NCI-H226 (cell line): ENCODE data around the gene PTH1R.
A peak's percentile ranks its signal among the peaks of the same experiment; 100 is the strongest.

Experiments used
- DNase-seq: peaks from one replicate; pipeline ENCODE4 v3.0.0-alpha.2; 2015

The PTH1R gene

DNA sequence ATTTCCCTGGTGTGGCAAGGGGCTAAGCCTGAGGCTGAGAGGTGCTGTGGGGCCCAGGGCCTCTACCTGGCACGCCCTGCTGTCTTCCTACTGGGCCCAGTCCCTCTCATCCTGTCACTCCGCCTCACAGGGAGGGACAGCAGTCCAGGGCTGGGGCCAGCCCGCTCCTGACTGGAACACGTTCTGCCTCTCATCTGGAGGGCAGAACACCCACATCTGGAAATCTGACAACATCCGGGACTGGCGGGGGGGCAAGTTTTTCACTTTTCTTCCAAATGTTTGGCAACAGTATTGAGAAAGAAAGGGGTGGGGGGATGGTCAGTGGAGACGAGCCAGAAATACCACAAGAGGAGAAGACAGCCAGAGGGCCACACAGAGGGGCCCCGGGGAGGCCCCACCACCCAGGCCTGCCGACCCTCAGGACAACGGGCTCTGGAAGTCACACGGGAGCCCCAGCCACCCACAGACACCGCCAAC lies 12.5 kb upstream of the PTH1R start:
- no peak for DNase-seq

DNA sequence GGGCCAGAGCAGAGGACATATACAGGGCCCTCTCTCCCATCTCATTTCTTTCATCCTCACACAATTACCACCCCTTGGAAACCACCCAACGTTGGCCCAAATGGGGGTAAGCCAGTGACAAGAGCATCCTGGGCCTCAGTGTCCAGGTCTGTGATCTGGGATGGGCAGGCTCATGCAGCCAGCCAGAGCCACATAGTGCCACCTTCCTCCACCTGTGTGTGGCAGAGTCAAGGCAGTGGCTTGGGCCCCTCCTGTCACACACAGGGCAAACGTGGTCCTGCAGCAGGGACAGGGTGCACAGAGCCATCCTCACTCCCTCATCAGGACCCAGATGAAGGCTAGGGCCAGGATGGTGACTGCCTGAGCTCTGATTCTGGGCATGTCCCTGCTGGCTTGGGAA lies 12.0 kb upstream of the PTH1R start:
- no peak for DNase-seq

DNA sequence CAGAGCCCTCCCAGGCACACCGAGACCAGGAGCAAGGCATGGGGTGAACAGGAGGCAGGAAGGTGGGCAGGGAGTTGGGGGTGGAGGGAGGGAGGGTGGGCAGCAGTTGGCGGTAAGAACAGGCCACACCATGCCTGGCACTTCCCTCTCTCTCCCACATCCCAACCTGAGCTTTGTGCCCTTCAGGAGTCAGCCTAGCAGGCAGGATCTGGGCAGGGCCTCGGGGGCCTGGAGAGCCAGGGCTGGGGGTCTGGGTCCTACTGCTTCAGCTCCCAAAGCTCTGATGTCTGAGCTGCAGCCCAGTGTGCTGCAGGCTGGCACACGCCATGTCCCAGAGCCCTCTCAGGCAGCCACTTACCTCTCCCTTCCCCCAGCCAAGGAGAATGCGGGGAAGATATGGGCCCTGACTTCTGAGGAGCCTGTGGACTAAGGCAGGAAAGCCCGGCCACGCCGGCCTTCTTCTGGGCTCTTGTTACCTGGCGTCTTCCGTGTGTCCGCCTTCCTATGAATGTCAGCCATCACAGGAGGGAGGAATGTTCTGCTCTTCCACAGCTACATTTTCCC lies 11.4 kb upstream of the PTH1R start:
- DNase-seq, result no peak

DNA sequence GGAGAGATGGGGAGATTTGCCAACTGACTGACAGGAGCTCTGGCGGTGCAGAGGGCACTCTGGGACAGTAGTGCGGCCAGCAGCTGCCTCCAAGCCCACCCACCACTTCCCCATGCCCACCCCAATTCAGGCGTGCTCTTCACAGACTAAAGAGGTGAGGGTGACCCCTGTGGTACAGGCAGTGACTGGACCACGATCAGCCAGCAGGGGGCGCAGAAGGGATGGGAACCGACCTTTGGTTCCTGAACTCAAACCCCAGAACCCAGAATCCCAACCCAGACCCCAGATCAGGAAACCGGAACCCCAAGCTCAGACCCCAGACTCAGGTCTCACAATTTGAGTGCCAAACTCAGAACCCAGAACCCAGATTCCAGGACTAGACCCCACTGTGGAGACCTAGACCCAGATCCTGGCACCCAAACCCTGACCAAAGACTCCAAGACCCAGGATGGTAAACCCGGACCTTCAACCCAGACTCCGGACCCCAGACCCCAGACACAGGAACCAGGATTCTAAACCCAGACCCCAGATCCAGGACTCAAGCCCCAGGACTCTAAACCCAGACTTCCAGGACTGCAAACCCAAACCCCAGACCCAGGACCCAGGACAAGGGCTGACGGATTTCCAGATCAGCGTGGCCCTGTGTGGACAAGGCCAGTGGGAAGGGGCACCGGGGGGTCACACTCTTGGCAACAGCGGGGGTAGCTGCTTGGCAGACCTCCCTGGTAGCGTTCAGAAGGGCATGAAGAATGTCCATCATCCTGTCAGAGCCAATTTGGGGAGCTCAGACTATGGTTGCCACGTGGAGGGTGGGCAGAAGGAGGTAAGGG lies 10.6 kb upstream of the PTH1R start:
- DNase-seq, result peak; percentile 40

DNA sequence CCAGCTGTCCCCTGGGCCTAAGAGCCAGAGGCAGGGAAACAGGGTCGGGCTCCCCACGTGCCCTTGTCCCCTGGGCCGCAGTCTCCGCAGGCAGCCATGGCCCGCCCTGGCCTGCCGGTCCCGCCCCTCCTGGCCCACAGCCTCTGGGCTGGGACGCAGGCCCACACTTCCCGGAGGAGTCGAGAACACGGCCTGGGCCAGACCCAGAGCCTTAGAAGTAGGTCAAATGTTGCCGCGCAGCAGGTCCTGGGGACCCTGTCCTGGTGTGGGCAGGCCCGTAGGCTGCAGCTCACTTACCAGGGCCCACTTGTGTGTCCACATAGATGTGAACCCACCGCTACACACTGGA lies 10.0 kb upstream of the PTH1R start:
- no peak for DNase-seq

DNA sequence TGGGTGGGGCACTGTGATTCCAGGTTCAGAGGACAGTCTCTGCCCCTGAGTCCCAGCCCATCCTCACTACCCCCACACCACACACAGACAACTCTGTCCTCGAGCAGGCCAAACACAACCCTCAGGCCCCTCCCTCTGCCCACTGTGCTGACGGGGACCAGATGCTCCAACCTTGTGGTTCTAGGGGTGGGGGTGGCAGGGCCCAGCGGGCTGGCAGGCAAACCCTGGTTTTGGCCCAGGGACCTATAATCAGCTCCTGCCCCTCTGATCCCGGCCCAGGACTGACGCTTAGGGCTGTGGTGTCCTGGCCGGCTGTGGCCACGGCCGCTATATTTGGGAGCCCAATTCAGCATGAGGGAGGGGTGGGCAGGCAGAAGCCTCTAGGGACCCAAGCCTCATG lies 9.2 kb upstream of the PTH1R start:
- DNase-seq, result no peak

DNA sequence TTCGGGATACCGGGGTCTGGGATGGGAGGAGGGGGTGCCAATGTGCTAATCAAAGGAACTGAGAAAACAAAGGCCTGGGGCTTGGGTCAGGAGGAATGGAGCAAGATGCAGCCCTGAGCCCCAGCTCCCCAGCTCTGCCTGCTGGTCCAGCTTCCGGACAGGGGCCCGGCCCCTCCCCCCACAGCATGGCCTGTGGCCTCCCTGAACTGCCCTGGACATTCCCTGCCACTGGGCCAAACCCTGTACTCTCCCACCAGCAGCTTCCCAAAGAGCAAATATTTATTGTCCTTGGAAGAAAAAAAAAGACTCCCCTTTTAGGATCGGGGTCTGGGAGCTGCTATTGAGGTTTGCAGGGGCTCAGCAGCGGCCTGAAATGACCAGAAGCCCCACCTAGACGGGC lies 8.6 kb upstream of the PTH1R start:
- DNase-seq, result no peak

DNA sequence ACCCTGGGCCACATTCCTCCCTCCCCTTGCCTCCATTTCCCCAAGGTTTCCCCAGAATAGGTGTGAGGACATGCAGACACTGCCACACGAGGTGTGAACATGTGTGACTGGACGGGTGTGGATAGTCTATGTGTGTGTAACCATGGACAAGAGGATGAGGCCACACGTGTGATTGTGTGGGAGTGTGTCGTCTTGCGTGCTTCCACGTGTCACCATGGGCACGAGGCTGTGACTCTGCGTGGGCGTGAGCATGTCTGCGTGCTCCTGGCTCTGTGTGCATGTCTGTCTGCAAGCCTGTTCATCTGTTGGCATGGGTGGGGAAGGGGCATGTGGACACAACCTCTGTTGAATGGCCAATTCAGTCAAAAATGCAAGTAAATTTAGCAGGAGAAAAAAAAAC lies 8.1 kb upstream of the PTH1R start:
- DNase-seq, result no peak

DNA sequence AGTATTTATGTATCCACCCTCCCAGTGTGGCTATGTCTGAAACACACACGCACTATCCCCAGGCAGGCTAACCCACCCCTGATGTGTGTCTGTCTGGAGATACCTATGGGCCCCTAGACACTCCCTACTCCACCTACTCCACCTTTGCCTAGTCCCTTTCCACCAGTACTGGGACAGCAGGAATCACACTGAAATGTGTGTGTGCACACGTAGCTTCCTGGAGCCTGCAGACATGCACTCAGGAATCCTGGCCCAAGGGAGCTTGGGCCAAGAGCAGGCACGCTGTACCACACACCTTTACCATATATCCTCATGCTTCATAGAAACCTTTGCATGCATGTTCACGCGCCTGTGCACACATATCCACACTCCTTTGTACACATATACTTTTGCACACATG lies 6.9 kb upstream of the PTH1R start:
- no peak for DNase-seq

DNA sequence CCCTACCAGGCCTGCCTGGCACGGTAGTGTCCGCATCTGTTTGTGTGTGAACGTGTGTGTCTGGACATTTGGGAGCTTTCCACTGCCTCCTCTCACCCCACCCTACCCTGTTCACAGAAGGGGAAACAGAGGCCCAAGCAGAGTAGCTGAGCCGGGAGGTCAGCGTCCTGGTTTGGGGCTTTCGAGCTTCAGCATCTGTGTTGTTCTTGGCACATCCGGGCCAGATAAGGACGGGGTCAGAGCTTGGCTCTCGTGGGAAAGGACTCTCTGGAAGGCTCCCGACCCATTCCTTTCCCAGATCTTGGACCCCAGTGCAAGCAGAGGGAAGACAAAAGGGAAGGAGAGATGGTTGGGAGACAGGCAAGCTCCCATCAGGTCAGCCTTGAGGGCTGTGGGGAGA lies 6.3 kb upstream of the PTH1R start:
- no peak for DNase-seq

DNA sequence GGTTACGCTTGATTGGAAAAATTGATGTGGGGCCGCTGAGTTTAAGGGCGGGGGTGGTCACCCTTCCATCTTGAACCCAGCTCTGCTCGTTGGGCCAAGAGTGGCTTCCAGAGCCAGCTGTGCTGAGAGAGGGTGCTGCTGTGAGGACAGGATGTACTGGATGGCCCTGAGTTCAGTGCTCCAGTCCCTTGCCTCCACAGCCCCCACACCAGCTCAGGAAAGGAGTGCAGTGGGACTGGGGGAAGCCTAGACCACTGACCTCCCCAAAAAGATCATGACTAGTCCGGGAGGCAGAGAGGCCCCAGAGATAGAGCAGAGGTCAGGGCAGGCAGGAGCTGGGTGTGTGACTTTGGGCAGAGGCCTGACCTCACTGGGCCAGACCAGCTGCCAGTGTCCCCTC lies 4.0 kb upstream of the PTH1R start:
- no peak for DNase-seq

DNA sequence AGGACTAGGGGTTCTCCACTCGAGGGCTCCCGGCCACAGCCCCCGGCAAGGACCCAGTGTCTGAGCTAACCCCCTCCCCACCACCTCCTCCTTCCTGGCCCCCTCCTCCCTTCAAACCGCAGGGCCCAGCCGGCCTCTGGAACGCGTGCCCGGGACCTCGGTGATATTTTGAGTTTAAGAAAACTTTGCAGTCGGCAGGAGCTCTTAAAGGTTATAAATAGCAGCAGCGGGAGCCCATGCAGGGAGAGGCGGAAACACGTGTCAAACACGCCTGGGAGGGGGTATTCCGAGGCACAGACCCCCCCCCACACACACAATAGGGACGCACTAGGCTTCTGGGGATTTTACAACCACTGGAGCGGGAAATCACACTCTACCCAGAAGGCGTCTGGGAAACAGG lies 3.1 kb upstream of the PTH1R start:
- no peak for DNase-seq

DNA sequence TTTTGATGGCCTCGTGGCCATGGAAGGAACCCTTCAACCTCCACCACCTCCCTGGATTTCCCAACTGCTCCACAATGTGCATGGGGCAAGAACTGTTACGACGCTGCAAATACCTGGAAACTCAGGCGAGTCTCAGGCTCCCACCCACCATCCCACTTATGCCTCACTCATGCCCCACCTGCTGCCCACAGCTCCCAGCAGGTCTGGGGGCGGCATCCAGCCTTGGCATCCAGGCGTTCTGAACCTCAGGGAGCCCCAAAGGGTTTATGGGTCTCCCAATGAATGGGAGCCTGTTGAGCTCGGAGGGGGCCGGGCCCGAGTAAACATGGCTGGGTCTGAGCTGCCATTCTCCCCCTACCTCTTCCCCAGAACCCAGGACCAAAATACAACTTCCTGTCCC lies 2.0 kb upstream of the PTH1R start:
- DNase-seq, result no peak

DNA sequence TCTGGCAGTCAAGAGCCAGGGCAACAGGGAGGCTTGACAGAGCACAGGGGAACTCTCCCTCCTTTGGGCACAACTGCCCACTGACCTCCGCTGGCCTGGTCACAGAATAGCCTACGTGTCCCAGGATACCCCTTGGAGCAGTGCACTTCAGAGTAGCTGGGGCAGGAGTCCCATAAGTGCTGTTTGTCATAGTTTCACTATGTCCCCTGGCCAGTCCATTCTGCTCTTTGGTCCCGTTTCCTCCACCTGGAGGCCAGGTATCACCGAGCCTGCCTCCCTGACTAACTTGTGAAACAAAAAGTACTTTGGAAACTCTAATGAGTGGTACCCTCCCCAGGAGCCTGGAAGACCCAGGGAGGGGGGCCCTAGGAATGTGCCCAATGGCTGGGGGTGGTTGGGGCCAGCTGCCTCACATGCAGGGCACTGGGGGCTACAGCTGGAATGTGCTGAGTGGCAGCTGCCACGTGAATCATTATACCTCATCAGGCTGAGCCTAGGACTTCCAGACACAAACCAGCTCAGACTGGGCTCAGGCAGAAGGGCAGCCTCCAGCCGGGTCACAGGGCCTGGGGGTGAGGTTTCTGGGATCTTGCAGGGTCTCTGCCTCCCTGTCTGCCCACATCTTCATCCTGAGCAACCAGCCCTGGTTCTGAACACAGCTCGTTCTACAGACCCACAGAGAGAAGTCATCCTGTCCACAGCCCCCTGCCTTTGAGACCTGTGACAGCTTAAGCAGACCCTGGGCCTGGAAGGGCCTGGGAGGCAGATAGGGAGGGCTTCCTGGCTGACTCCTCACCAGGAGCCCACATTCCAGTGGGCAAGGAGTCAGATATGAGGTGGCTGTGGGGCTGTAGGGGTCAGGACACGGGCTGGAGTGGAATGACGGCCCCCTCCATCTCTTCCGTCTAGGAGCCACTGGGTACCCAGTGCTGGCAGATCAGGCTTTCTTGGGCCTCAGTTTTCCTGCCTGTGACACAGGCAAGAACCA lies 914 bp upstream of the PTH1R start:
- peak; percentile 19 for DNase-seq

DNA sequence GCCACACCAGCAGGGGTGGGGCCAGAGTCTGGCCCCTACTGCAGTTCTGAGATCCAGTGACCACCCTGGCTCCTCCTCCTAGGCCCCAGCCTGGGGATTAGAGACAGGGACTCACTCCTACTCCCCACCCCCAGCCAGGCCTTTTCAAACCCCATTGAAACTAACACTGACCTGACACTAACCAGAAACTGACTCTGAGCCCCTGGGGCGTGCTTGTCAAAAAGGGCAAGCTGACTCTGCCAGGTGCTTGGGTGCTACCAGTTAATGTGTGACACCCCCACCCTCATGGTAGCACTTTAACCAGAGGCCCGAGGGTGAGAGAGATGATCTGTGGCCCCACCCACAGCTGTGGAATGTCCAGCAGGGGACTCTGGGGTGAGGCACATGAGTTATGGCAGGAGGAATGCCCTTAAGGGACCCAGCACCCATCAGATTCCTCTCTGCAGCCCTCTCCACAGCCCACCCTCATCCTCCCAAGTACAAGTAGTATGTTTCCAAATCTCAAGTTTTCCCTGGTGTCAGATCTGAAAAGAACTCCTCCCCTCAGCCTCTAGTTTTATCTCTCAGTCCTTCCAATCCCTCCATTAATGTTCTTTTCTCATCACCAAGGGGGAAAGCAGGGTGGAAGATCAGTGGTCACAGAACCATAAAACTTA lies 1.4 kb downstream of the PTH1R start:
- no peak for DNase-seq

DNA sequence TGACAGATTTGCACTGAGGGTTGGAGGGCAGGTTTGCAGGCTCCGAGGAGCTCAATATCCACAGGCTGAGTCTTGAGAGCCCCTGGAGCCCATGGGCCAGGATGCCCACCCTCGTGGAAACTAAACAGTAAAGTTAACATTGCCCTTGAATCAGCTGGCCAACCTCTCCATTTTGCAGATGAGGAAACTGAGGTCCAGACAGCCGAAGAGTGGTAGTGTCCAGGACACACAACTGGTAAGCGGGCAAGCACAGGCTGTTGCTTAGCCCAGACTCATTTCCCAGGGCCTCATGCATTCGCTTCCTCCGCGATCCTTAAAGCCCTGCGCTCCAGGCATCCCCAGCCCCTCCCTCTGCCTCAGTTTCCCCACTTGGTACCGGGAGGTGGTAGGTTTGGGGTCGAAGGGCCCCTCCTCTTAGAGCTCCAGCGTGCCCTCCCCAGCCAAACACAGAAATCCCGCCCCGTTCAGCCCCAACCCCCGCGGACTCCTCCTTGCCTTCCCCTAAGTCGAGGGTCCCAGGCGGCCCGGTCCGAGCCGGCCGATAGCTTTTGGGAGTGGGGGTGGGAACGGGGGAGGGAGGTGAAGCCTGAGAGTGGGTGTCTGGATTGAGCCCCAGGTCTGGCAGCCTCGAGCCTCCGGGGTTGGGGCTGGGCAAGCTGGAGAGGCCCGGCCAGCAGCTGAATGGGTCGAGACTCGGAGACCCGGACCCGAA lies 3.5 kb downstream of the PTH1R start:
- DNase-seq, result no peak

DNA sequence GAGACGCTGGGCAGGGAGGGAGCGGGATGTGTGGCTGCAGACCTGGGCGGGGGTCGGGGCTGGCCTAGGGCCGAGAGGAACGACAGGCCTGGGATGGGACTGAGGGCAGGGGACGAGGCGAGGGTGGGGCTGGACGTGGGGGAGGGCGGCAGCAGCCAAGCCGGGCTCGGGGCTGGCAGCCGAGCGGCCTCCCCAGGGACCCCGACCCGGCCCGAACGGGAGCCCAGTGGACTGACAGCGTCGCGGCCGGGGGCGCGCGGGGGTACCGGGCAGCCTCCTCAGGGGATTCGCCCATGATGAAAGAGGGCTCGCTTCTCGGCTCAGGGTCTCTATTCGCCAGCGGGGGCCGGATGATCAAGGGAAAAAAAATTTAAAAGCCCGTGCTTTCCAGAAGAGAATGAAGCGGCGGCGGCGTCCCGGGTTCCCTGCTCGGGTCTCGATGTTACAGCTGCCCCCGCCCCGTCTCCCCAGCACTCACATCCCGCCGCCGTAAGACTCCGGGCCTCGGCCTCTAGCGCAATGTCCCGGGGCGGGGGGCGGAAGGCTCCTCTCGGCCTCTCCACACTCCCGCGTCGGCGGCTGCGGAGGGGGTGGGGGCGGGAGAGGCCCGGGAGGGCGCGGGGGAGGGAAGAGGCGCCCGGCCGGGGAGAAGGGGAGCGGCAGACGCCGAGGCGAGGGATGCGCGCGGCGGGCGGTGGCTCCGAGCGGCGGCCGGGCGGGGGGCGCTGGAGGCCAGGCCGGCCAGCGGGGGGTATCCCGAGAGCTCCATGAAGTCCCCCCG lies 4.3 kb downstream of the PTH1R start:
- DNase-seq, result no peak

DNA sequence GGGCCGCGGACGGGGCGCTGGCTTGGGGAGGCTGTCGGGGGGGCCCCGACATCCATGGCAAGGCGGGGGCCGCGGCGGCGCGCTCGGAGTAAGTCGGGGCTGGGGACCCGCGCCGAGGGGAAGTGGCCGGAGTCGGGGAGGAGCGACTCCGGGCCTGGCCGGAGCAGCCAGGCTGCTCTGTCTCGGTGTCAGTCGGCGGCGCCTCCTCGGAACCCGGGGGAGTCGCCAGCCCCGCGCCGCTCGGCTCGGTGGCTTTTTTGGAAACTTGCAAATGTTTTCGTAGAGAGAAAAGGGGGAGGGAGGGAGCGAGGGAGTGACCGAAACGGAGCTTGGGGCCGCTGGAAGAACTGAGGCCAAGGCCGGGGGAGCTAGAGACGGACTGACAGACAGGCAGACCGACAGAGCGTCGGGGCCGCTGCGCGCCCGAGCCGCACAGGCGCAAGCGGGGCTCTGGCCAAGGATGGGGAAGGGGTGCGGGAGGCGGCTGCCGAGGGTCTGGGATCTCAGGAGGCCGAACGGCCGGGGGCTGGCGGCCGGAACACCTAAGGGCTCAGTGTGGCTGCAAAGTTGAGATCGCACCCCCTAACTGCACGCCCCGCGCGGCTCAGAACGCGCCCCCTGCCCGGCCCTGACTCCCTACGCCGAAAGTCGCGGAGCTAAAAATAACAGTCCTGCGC lies 5.0 kb downstream of the PTH1R start:
- DNase-seq, result no peak

DNA sequence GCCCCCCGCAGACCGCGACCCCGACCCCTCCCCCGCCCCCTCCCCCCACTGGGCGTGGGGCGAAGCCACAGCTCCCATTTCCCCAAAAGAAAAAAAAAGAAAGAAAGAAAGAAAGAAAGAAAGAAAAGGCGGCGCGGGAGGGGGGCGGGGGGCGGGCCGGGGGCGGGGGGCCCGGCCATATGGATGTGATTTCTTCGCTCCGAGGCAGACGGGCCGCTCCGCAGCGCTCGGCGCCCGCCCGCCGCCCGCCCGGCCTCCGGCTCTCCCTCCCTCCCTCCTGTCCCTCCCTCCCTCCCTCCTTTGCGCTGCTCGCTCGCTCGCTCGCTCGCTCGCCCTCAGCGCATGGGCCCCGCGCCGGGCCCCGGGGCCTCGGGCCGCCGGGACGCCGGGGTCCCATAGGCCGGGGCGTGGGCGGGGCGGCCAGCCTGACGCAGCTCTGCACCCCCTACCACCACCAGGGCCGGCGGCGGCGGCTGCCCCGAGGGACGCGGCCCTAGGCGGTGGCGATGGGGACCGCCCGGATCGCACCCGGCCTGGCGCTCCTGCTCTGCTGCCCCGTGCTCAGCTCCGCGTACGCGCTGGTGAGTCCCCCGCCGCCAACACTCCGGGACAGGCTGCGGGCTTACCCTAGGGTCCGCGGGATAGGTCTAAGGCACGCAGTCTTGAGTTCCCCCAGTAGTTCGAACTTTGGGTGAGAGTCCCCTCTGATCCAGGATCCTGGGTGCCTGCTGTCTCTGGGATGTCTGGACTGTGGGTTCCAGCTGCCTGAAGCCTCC lies 5.7 kb downstream of the PTH1R start:
- DNase-seq, result no peak

DNA sequence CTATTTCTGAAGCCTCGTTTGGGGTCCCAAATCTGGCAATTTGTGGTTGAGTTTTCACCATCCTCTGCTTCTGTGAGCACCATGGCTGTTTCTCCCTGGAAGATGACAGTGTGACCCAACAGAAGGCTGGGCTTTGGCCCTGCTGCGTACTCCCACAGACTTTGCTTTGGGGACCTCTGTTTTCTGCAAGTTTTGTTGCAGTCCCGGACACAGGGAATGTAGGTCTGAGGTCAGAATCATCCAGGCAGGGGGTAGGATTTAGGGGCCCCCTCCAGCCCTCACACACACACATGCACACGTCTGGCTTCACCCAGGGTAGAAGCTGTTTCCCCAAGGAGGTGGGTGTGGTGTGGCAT lies 6.3 kb downstream of the PTH1R start:
- no peak for DNase-seq
